Dedifferentiated amniotic fluid mesenchymal stem cell (primary cell): Measurements from ENCODE around the gene BRINP3.
A peak's percentile ranks its signal among the peaks of the same experiment; 100 is the strongest.

Experiments
- DNase-seq: peaks from one replicate; pipeline ENCODE4 v3.0.0-alpha.2; 2016; ENCODE audit errors: extremely low spot score

The BRINP3 gene

GRCh38 chr1:190452272-190452848 is 25.3 kb downstream of the BRINP3 start:
- no peak for DNase-seq

- DNase-seq, result no peak
Measured at GRCh38 chr1:190444464-190444863, 33.2 kb downstream of the BRINP3 start.

GRCh38 chr1:190439447-190439846 is 38.2 kb downstream of the BRINP3 start:
- no peak for DNase-seq

- peak; percentile 27 for DNase-seq
Measured at GRCh38 chr1:190436615-190437014, 41.0 kb downstream of the BRINP3 start.

GRCh38 chr1:190429932-190430331 is 47.7 kb downstream of the BRINP3 start:
- no peak for DNase-seq

- no peak for DNase-seq
Measured at GRCh38 chr1:190429141-190429540, 48.5 kb downstream of the BRINP3 start.

GRCh38 chr1:190416239-190416638 is 61.4 kb downstream of the BRINP3 start:
- DNase-seq, result no peak

GRCh38 chr1:190413142-190413541 is 64.5 kb downstream of the BRINP3 start:
- no peak for DNase-seq

GRCh38 chr1:190403402-190403801 is 74.3 kb downstream of the BRINP3 start:
- no peak for DNase-seq

GRCh38 chr1:190399233-190399632 is 78.4 kb downstream of the BRINP3 start:
- DNase-seq, result no peak

- DNase-seq, result no peak
Measured at GRCh38 chr1:190391582-190391981, 86.1 kb downstream of the BRINP3 start.

GRCh38 chr1:190377991-190378390 is 99.7 kb downstream of the BRINP3 start:
- no peak for DNase-seq

GRCh38 chr1:190377294-190377693 is 100.4 kb downstream of the BRINP3 start:
- DNase-seq, result no peak

- peak; percentile 58 for DNase-seq
Measured at GRCh38 chr1:190376044-190376443, 101.6 kb downstream of the BRINP3 start.

- no peak for DNase-seq
Measured at GRCh38 chr1:190373705-190374336, 103.8 kb downstream of the BRINP3 start.

GRCh38 chr1:190367200-190367599 is 110.5 kb downstream of the BRINP3 start:
- DNase-seq, result no peak

GRCh38 chr1:190365283-190365682 is 112.4 kb downstream of the BRINP3 start:
- no peak for DNase-seq

- DNase-seq, result no peak
Measured at GRCh38 chr1:190353538-190354101, 124.0 kb downstream of the BRINP3 start.

GRCh38 chr1:190344454-190344853 is 133.2 kb downstream of the BRINP3 start:
- no peak for DNase-seq

GRCh38 chr1:190338829-190339228 is 138.8 kb downstream of the BRINP3 start:
- no peak for DNase-seq

GRCh38 chr1:190328871-190329270 is 148.8 kb downstream of the BRINP3 start:
- no peak for DNase-seq

- peak; percentile 36 for DNase-seq
Measured at GRCh38 chr1:190328361-190328760, 149.3 kb downstream of the BRINP3 start.

GRCh38 chr1:190327271-190327670 is 150.4 kb downstream of the BRINP3 start:
- DNase-seq, result no peak

GRCh38 chr1:190323530-190323929 is 154.1 kb downstream of the BRINP3 start:
- DNase-seq, result no peak
